Stimulated activated CD8-positive, alpha-beta memory T cell treated with anti-CD3 and anti-CD28 coated beads, Interleukin-15, amount 100 ng/mL, for 24 hours (primary cell): Measurements from ENCODE around the gene FBN3.
"Not testable (repeated sequence)": the region's sequence is repeated elsewhere in the genome, so short reads cannot be mapped to it uniquely, and the experiment has no call there.

ENCODE experiments used
- DNase-seq: peaks from one replicate; pipeline ENCODE4 v3.0.0-alpha.2; 2020; ENCODE audit warnings: low read depth

The FBN3 gene

GRCh38 chr19:8056533-8056932, 92.9 kb downstream of the FBN3 start:
- DNase-seq: no peak

GRCh38 chr19:8054169-8054568, 95.2 kb downstream of the FBN3 start:
- no peak for DNase-seq

GRCh38 chr19:8052464-8052859, 96.9 kb downstream of the FBN3 start, which contains the start of gene CCL25:
Gene CCL25, plus strand, starts transcription at chr19:8052760. Its CDS starts 290 bp downstream, at chr19:8053050.
- DNase-seq: no peak

- peak; percentile 78 for DNase-seq
Measured at GRCh38 chr19:8050274-8051096, 98.9 kb downstream of the FBN3 start.

- no peak for DNase-seq
Measured at GRCh38 chr19:8046569-8047165, 102.7 kb downstream of the FBN3 start.

- DNase-seq: no peak
Measured at GRCh38 chr19:8045872-8046568, 103.4 kb downstream of the FBN3 start.

- no peak for DNase-seq
Measured at GRCh38 chr19:8044018-8044417, 105.4 kb downstream of the FBN3 start.

GRCh38 chr19:8042900-8043299, 106.5 kb downstream of the FBN3 start:
- DNase-seq: no peak

- no peak for DNase-seq
Measured at GRCh38 chr19:8041531-8041931, 107.9 kb downstream of the FBN3 start.

GRCh38 chr19:8039231-8039630, 110.2 kb downstream of the FBN3 start:
- DNase-seq: no peak

GRCh38 chr19:8038815-8039214, 110.6 kb downstream of the FBN3 start:
- no peak for DNase-seq

- no peak for DNase-seq
Measured at GRCh38 chr19:8036434-8037099, 112.8 kb downstream of the FBN3 start.

GRCh38 chr19:8034178-8034525, 115.2 kb downstream of the FBN3 start:
- DNase-seq: no peak

- DNase-seq: not testable (repeated sequence)
Measured at GRCh38 chr19:8033287-8034177, 115.9 kb downstream of the FBN3 start.

- no peak for DNase-seq
Measured at GRCh38 chr19:8030960-8031359, 118.4 kb downstream of the FBN3 start.

- DNase-seq: no peak
Measured at GRCh38 chr19:8028951-8029491, 120.4 kb downstream of the FBN3 start.

GRCh38 chr19:8025316-8025715, 124.1 kb downstream of the FBN3 start:
- no peak for DNase-seq

- DNase-seq: not testable (repeated sequence)
Measured at GRCh38 chr19:8024256-8024655, 125.1 kb downstream of the FBN3 start.

GRCh38 chr19:8023371-8023770, 126.0 kb downstream of the FBN3 start:
- DNase-seq: no peak

GRCh38 chr19:8022275-8022674, 127.1 kb downstream of the FBN3 start:
- no peak for DNase-seq

GRCh38 chr19:8021374-8021773, 128.0 kb downstream of the FBN3 start:
- no peak for DNase-seq
